ENCODE results near the gene PTTG1IP. TPM values are rescaled to one million over a fixed set of nuclear protein-coding genes. Genes with fewer than 3 reads are reported as not detected.

PTTG1IP gene
- total and polyA plus RNA-seq, 2 of the 13 experiments (the other 11 are each of a cell fraction or from before 2014, with no cell fraction given), result 161 to 700 TPM

DNA sequence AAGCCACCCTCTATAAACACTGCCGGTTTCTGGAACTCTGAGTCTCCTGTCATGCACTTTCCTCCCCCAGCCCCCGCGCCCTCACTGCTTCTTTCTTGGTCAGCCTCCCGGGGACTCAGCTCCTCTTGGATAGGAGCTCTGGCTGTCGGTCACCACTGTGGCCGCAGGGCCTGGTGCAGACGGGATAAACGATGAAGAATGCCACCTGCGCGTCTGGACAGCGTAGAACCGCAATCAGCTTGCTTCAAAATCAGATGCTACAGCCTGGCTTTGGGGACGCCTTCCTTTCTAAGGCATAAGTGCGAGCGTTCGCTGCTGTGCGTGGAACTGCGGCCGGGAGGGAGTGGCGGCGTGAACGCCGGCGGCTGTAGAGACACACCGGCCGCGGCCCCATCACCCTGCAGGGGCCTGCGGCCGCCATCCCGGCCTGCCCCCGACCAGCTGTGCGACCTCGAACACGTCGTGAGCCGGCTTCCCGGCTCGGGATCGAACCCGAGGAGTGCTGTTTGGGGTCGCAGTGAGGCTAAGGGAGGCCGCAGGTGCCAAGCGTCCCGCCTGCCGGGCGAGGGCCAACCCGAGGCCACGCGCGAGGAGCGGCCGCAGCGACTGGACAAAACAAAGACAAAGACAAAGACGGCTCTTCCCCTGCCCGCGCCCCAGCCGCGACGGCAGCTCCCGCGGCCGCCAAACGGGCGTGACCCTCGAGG, 688 bp downstream of the PTTG1IP start (continued):
- TF ChIP-seq, protein P1, sequence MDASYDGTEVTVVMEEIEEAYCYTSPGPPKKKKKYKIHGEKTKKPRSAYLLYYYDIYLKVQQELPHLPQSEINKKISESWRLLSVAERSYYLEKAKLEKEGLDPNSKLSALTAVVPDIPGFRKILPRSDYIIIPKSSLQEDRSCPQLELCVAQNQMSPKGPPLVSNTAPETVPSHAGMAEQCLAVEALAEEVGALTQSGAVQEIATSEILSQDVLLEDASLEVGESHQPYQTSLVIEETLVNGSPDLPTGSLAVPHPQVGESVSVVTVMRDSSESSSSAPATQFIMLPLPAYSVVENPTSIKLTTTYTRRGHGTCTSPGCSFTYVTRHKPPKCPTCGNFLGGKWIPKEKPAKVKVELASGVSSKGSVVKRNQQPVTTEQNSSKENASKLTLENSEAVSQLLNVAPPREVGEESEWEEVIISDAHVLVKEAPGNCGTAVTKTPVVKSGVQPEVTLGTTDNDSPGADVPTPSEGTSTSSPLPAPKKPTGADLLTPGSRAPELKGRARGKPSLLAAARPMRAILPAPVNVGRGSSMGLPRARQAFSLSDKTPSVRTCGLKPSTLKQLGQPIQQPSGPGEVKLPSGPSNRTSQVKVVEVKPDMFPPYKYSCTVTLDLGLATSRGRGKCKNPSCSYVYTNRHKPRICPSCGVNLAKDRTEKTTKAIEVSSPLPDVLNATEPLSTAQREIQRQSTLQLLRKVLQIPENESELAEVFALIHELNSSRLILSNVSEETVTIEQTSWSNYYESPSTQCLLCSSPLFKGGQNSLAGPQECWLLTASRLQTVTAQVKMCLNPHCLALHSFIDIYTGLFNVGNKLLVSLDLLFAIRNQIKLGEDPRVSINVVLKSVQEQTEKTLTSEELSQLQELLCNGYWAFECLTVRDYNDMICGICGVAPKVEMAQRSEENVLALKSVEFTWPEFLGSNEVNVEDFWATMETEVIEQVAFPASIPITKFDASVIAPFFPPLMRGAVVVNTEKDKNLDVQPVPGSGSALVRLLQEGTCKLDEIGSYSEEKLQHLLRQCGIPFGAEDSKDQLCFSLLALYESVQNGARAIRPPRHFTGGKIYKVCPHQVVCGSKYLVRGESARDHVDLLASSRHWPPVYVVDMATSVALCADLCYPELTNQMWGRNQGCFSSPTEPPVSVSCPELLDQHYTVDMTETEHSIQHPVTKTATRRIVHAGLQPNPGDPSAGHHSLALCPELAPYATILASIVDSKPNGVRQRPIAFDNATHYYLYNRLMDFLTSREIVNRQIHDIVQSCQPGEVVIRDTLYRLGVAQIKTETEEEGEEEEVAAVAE (CRISPR knock-in tag; IDR thresholded peaks at IDR 0.05; ENCODE audit: borderline replicate concordance), result no peak
- TF ChIP-seq MEIS1 (CRISPR knock-in tag; IDR thresholded peaks at IDR 0.05; ENCODE audit: borderline replicate concordance) (no peak; the same call in 1 of the 2 replicates), MZF1 (CRISPR knock-in tag; IDR thresholded peaks at IDR 0.05; ENCODE audit: borderline replicate concordance) (no peak), ZNF761 (CRISPR knock-in tag; conservative IDR thresholded peaks at IDR 0.05) (0 out of 2 replicates have a peak, but pooled peaks have one; percentile 36), SOX5 (CRISPR knock-in tag; IDR thresholded peaks at IDR 0.05; ENCODE audit: borderline replicate concordance) (no peak), FOXP1 (IDR thresholded peaks at IDR 0.05) (no peak), FOXP1 (CRISPR knock-in tag; IDR thresholded peaks at IDR 0.05) (no peak), PRPF4 (IDR thresholded peaks at IDR 0.05; ENCODE audit: low read depth, low read length, poor library complexity, severe bottlenecking) (no peak), RARA (CRISPR knock-in tag; IDR thresholded peaks at IDR 0.05) (no peak), RBM22 (optimal IDR thresholded peaks at IDR 0.05; ENCODE audit: low read length) (no peak), MYNN (CRISPR knock-in tag; IDR thresholded peaks at IDR 0.05; ENCODE audit: low read depth) (no peak), NFRKB (IDR thresholded peaks at IDR 0.05) (no peak), NFATC3 (CRISPR knock-in tag; IDR thresholded peaks at IDR 0.05) (no peak), ZNF652 (CRISPR knock-in tag; IDR thresholded peaks at IDR 0.05; ENCODE audit: borderline replicate concordance, low read depth) (no peak), ZNF34 (CRISPR knock-in tag; IDR thresholded peaks at IDR 0.05; ENCODE audit: borderline replicate concordance) (0 out of 2 replicates have a peak, but pooled peaks have one; percentile 70), PITX1 (CRISPR knock-in tag; IDR thresholded peaks at IDR 0.05) (no peak), NFYB (CRISPR knock-in tag; IDR thresholded peaks at IDR 0.05) (no peak), ZNF331 (CRISPR knock-in tag; IDR thresholded peaks at IDR 0.05) (no peak; the same call in 1 of the 2 replicates), KLF11 (CRISPR knock-in tag; IDR thresholded peaks at IDR 0.05) (no peak)
- TF ChIP-seq, protein P2, sequence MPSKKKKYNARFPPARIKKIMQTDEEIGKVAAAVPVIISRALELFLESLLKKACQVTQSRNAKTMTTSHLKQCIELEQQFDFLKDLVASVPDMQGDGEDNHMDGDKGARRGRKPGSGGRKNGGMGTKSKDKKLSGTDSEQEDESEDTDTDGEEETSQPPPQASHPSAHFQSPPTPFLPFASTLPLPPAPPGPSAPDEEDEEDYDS (CRISPR knock-in tag; IDR thresholded peaks at IDR 0.05), result no peak
- TF ChIP-seq, protein P3, sequence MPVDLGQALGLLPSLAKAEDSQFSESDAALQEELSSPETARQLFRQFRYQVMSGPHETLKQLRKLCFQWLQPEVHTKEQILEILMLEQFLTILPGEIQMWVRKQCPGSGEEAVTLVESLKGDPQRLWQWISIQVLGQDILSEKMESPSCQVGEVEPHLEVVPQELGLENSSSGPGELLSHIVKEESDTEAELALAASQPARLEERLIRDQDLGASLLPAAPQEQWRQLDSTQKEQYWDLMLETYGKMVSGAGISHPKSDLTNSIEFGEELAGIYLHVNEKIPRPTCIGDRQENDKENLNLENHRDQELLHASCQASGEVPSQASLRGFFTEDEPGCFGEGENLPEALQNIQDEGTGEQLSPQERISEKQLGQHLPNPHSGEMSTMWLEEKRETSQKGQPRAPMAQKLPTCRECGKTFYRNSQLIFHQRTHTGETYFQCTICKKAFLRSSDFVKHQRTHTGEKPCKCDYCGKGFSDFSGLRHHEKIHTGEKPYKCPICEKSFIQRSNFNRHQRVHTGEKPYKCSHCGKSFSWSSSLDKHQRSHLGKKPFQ (CRISPR knock-in tag; IDR thresholded peaks at IDR 0.05; ENCODE audit: insufficient replicate concordance), result no peak
- TF ChIP-seq, protein P4, sequence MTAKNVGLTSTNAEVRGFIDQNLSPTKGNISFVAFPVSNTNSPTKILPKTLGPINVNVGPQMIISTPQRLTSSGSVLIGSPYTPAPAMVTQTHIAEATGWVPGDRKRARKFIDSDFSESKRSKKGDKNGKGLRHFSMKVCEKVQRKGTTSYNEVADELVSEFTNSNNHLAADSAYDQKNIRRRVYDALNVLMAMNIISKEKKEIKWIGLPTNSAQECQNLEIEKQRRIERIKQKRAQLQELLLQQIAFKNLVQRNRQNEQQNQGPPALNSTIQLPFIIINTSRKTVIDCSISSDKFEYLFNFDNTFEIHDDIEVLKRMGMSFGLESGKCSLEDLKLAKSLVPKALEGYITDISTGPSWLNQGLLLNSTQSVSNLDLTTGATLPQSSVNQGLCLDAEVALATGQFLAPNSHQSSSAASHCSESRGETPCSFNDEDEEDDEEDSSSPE (CRISPR knock-in tag; IDR thresholded peaks at IDR 0.05), result 0 out of 2 replicates have a peak, but pooled peaks have one; percentile 2
- TF ChIP-seq, protein P5, sequence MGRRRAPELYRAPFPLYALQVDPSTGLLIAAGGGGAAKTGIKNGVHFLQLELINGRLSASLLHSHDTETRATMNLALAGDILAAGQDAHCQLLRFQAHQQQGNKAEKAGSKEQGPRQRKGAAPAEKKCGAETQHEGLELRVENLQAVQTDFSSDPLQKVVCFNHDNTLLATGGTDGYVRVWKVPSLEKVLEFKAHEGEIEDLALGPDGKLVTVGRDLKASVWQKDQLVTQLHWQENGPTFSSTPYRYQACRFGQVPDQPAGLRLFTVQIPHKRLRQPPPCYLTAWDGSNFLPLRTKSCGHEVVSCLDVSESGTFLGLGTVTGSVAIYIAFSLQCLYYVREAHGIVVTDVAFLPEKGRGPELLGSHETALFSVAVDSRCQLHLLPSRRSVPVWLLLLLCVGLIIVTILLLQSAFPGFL (CRISPR knock-in tag; IDR thresholded peaks at IDR 0.05), result 0 out of 2 replicates have a peak, but pooled peaks have one; percentile 28

Measured in HepG2 (cell line).